H1 (cell line): ENCODE measurements around the gene UHMK1. TPM values are rescaled to one million over a fixed set of nuclear protein-coding genes. Genes with fewer than 3 reads are reported as not detected.

ENCODE experiments used
- CTCF ChIA-PET: fragments of 300-600 bp; sonication (Branson Sonifier 250); formaldehyde crosslinking; loops from one replicate; lab custom pipeline; 2021; ENCODE audit not compliant: partially characterized antibody; lab: Charles Lee
- POLR2A ChIA-PET: fragments of 300-600 bp; sonication (Branson Sonifier 250); formaldehyde crosslinking; loops from one replicate; lab custom pipeline; 2021; ENCODE audit warnings: inconsistent platforms; ENCODE audit not compliant: partially characterized antibody; lab: Charles Lee
- DNase-seq, 2 experiments: peaks; one replicate each; pipeline versions ENCODE4 v3.0.0 to v3.0.0-alpha.2; 2010 to 2022; ENCODE audit warnings: low spot score in 2 of 2, low read depth in 1 of 2, mixed read lengths in 1 of 2
- FAIRE-seq: peaks from 2 replicates; lab custom pipeline; 2011; peaks lifted over from hg19 to GRCh38; lab: Jason Lieb, UNC
- H2AFZ ChIP-seq: 2 replicates; pipeline ENCODE4 v1.8.1; 2012; ENCODE audit warnings: low read length, inconsistent platforms
- H2AK5ac ChIP-seq: 2 replicates; pipeline ENCODE4 v1.6.1; 2013; ENCODE audit warnings: low read depth, low read length
- H2BK120ac ChIP-seq: replicated peaks from 2 replicates; pipeline ENCODE3; 2013; ENCODE audit warnings: low read depth, low read length, inconsistent platforms
- H2BK12ac ChIP-seq: 2 replicates; pipeline ENCODE4 v1.6.1; 2013; ENCODE audit warnings: low read depth, low read length
- H2BK15ac ChIP-seq: 2 replicates; pipeline ENCODE4 v1.6.1; 2013; ENCODE audit warnings: low read length
- H2BK20ac ChIP-seq: 2 replicates; pipeline ENCODE4 v1.6.1; 2013; ENCODE audit warnings: low read length
- H2BK5ac ChIP-seq: 2 replicates; pipeline ENCODE4 v1.6.1; 2013; ENCODE audit warnings: low read depth, low read length
- H3K14ac ChIP-seq: 2 replicates; pipeline ENCODE4 v1.6.1; 2013; ENCODE audit warnings: inconsistent platforms; ENCODE audit not compliant: insufficient read length
- H3K18ac ChIP-seq: 2 replicates; pipeline ENCODE4 v1.6.1; 2013; ENCODE audit warnings: low read length; ENCODE audit errors: extremely low read depth
- H3K23ac ChIP-seq: 2 replicates; pipeline ENCODE4 v1.6.1; 2013; ENCODE audit warnings: inconsistent platforms; ENCODE audit not compliant: insufficient read length
- H3K23me2 ChIP-seq: 2 replicates; pipeline ENCODE4 v1.6.1; 2013; ENCODE audit warnings: low read depth, low read length
- H3K27ac ChIP-seq: 2 replicates; pipeline ENCODE4 v1.6.1; 2011; ENCODE audit warnings: low read depth, low read length, inconsistent platforms
- H3K27me3 ChIP-seq, 4 experiments: replicated peaks in 1 of 4; 1 replicate in 1 of 4; 2 replicates in 3 of 4; pipeline versions ENCODE4 v1.6.1 to v1.8.1; 2011 to 2013; ENCODE audit warnings: low read length in 3 of 4, mild to moderate bottlenecking in 3 of 4, inconsistent platforms in 2 of 4, mixed read lengths in 2 of 4, moderate library complexity in 1 of 4; ENCODE audit not compliant: control insufficient read depth in 3 of 4, insufficient read depth in 3 of 4; ENCODE audit errors: extremely low read depth in 1 of 4
- H3K36me3 ChIP-seq, 4 experiments: 2 replicates each; pipeline versions ENCODE4 v1.6.1 to v1.8.1; 2011 to 2013; ENCODE audit warnings: mild to moderate bottlenecking in 4 of 4, low read length in 3 of 4, moderate library complexity in 2 of 4, control low read depth in 1 of 4, inconsistent platforms in 1 of 4; ENCODE audit not compliant: insufficient read depth in 4 of 4, control insufficient read depth in 2 of 4
- H3K4ac ChIP-seq: replicated peaks from 2 replicates; pipeline ENCODE3; 2013; ENCODE audit warnings: low read length, low read depth, mixed read lengths, inconsistent platforms; ENCODE audit not compliant: insufficient read length
- H3K4me1 ChIP-seq, 4 experiments: replicated peaks in 1 of 4; 1 replicate in 1 of 4; 2 replicates in 3 of 4; pipeline versions ENCODE4 v1.6.1 to v1.8.1; 2011 to 2013; ENCODE audit warnings: low read length in 3 of 4, inconsistent platforms in 2 of 4, mixed read lengths in 1 of 4; ENCODE audit not compliant: insufficient read depth in 4 of 4, control insufficient read depth in 3 of 4
- H3K4me2 ChIP-seq, 2 experiments: 2 replicates each; pipeline versions ENCODE4 v1.6.1 to v1.8.1; 2011 to 2013; ENCODE audit warnings: low read depth in 2 of 2, low read length in 2 of 2, control low read depth in 1 of 2, inconsistent platforms in 1 of 2, mild to moderate bottlenecking in 1 of 2; ENCODE audit not compliant: insufficient read depth in 1 of 2
- H3K4me3 ChIP-seq, 4 experiments: fragments of 200-600, 300-600 bp in 1 of 4; sonication (generic), shearing (Covaris generic), sonication (Bioruptor Twin) in 1 of 4; 2 replicates each; pipeline versions ENCODE4 v1.5.1 to v1.8.1; 2011 to 2016; ENCODE audit warnings: low read length in 4 of 4, low read depth in 3 of 4, control low read depth in 2 of 4, inconsistent platforms in 2 of 4, mild to moderate bottlenecking in 2 of 4, mixed read lengths in 1 of 4, moderate library complexity in 1 of 4; ENCODE audit not compliant: insufficient read depth in 2 of 4; ENCODE audit errors: extremely low read depth in 1 of 4
- H3K56ac ChIP-seq: replicated peaks from 2 replicates; pipeline ENCODE3; 2013; ENCODE audit warnings: low read depth, mild to moderate bottlenecking, mixed read lengths, low read length, inconsistent platforms; ENCODE audit not compliant: insufficient read length
- H3K79me1 ChIP-seq: 2 replicates; pipeline ENCODE4 v1.6.1; 2013; ENCODE audit warnings: low read depth, low read length, control low read depth
- H3K79me2 ChIP-seq, 2 experiments: 2 replicates each; pipeline versions ENCODE4 v1.6.1 to v1.8.1; 2012 to 2013; ENCODE audit warnings: low read length in 2 of 2, mild to moderate bottlenecking in 2 of 2, inconsistent platforms in 1 of 2; ENCODE audit not compliant: insufficient read depth in 2 of 2, control insufficient read depth in 1 of 2
- H3K9ac ChIP-seq, 4 experiments: replicated peaks in 1 of 4; 1 replicate in 1 of 4; 2 replicates in 3 of 4; pipeline versions ENCODE4 v1.6.1 to v1.8.1; 2011 to 2013; ENCODE audit warnings: low read depth in 3 of 4, low read length in 3 of 4, control low read depth in 2 of 4, mild to moderate bottlenecking in 2 of 4, moderate library complexity in 2 of 4, inconsistent platforms in 1 of 4; ENCODE audit errors: extremely low read depth in 1 of 4
- H3K9me3 ChIP-seq, 2 experiments: 2 replicates each; pipeline versions ENCODE4 v1.6.1 to v1.8.1; 2012 to 2013; ENCODE audit warnings: mild to moderate bottlenecking in 2 of 2, moderate library complexity in 2 of 2, control low read depth in 1 of 2, inconsistent platforms in 1 of 2, low read depth in 1 of 2, low read length in 1 of 2, mixed read lengths in 1 of 2; ENCODE audit not compliant: insufficient read depth in 2 of 2
- H4K20me1 ChIP-seq, 2 experiments: replicated peaks in 1 of 2; 2 replicates each; pipeline versions ENCODE3 to v1.8.1; 2011 to 2013; ENCODE audit warnings: inconsistent platforms in 2 of 2, low read length in 2 of 2, mild to moderate bottlenecking in 1 of 2; ENCODE audit not compliant: insufficient read depth in 2 of 2, control insufficient read depth in 1 of 2
- H4K5ac ChIP-seq: 2 replicates; pipeline ENCODE4 v1.6.1; 2013; ENCODE audit warnings: low read length, low read depth, mixed read lengths, inconsistent platforms; ENCODE audit not compliant: insufficient read length
- H4K8ac ChIP-seq: 2 replicates; pipeline ENCODE4 v1.8.0; 2013; ENCODE audit warnings: mild to moderate bottlenecking, moderate library complexity, low read length, inconsistent platforms; ENCODE audit not compliant: insufficient read depth; ENCODE audit errors: extremely low read depth
- H4K91ac ChIP-seq: replicated peaks from 2 replicates; pipeline ENCODE3; 2013; ENCODE audit warnings: low read length, mixed read lengths, inconsistent platforms; ENCODE audit not compliant: insufficient read length
- NANOG ChIP-seq: IDR thresholded peaks from 2 replicates; pipeline ENCODE4 v1.6.1; 2011; ENCODE audit warnings: low read length, low read depth, mild to moderate bottlenecking, inconsistent platforms; ENCODE audit not compliant: insufficient read depth, poor library complexity, severe bottlenecking
- RNF2 ChIP-seq: fragments of 200-900, 300-1000 bp; sonication (generic); IDR thresholded peaks from 2 replicates; pipeline ENCODE4 v1.7.1; 2016; ENCODE audit warnings: borderline replicate concordance, low read depth, mild to moderate bottlenecking, antibody characterized with exemption, low read length; ENCODE audit not compliant: poor library complexity, severe bottlenecking; ENCODE audit errors: missing control alignments
- YY1 ChIP-seq: IDR thresholded peaks from 2 replicates; pipeline ENCODE4 v1.6.1; 2011; ENCODE audit warnings: low read depth, mild to moderate bottlenecking, low read length
- WGBS, 2 experiments: shearing (Covaris generic) in 1 of 2; methylation state at CpG; one replicate each; pipeline versions ENCODE4 v1.1.6 to v1.1.7; 2013 to 2015; ENCODE audit warnings: low lambda C conversion rate in 2 of 2, mixed read lengths in 2 of 2, inconsistent platforms in 1 of 2, low coverage in 1 of 2, missing lambda C conversion rate in 1 of 2; ENCODE audit not compliant: insufficient replicate concordance in 2 of 2, insufficient coverage in 1 of 2, insufficient read length in 1 of 2; ENCODE audit errors: extremely low coverage in 1 of 2, missing lambda C conversion rate in 1 of 2; 5-methylcytosine and 5-hydroxymethylcytosine counted together
- polyA plus RNA-seq, 7 experiments: library from polyadenylated mRNA; depleted of rRNA in 3 of 7; stranded (reverse) in 5 of 7; unstranded in 2 of 7; fragments of >200 nt in 5 of 7; fragments of 200-250 nt in 2 of 7; gene quantifications; 1 replicate in 5 of 7; 2 replicates in 1 of 7; 4 replicates in 1 of 7; pipeline versions ENCODE4 v1.2.1 to v1.2.3, GENCODE V29; 2011 to 2013; ENCODE audit warnings: missing spikeins in 2 of 7, mixed read lengths in 2 of 7
- total RNA-seq: library from RNA; stranded (reverse); fragmentation: NEBNext Ultra II Directional; extraction: Animal tissue kit (Norgen Biotek cat#: 25700); gene quantifications from 2 replicates; pipeline ENCODE4 v1.2.1, GENCODE V29; 2021

The UHMK1 gene
- total and polyA plus RNA-seq, 2 of the 8 experiments (the other 6 are each of a cell fraction or from before 2014, with no cell fraction given): 4.6 to 16.1 TPM

DNA sequence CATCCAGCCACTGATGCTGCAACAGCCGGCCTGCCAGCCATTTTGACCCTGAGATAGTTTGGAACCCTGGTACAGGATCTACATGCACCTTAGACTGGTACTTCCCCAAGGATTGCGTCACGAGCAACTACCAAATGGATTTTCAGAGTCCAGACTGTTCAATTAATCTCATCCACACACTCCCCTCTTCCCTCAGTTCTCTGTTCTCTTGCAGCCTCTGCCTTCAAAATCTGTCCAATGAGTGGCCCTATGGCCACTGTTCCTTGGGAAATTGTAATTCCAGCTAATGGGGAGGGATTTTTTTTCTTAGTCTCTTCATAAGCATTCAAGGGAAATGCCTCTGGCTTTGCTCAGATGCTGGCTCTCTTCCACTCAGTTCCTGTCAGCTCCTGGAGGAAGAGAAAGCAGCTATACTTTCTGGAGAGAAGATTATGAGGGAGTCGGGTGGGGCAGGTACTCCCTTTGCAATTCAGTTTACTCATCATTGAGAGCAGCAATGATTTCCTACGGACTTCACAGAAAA lies 44.1 kb downstream of the UHMK1 start:
- WGBS, 2 experiments: 64% methylated on average over 5 of the region's 5 CpGs; no CpG with 5 or more reads in 1 of the 2 experiments
- no peak overlapping the region for H2AFZ ChIP-seq

More for the DNA sequence above, 44.1 kb downstream of the UHMK1 start:
- Histone ChIP-seq H3K9me3 (0 out of 4 replicates have a peak, but pooled peaks cover 0 to 3% of the 10 kb centered on the region in 2 experiments), H2BK20ac (no peak overlapping the region), H3K4ac (no peak overlapping the region), H3K27ac (no peak overlapping the region), H2BK120ac (no peak overlapping the region), H4K5ac (no peak overlapping the region), H3K18ac (no peak overlapping the region), H3K79me2 (no peaks in the 10 kb centered on the region), H3K9ac (no peak overlapping the region), H2BK5ac (no peak overlapping the region), H3K56ac (no peak overlapping the region), H3K36me3 (no peaks in the 10 kb centered on the region), H3K4me1 (no peaks in the 10 kb centered on the region), H3K79me1 (no peaks in the 10 kb centered on the region), H3K23ac (no peak overlapping the region), H2BK12ac (no peak overlapping the region), H4K8ac (no peak overlapping the region), H2BK15ac (no peak overlapping the region), H3K4me2 (no peak overlapping the region), H4K20me1 (no peaks in the 10 kb centered on the region), H3K4me3 (no peak overlapping the region), H2AK5ac (no peak overlapping the region), H4K91ac (no peak overlapping the region), H3K27me3 (no peaks in the 10 kb centered on the region), H3K14ac (no peak overlapping the region), H3K23me2 (no peaks in the 10 kb centered on the region)
- TF ChIP-seq YY1 (no peak), RNF2 (no peak), NANOG (no peak)
- FAIRE-seq (no peak), DNase-seq (no peak)
- CTCF ChIA-PET: no interaction called here
- POLR2A ChIA-PET: no interaction called here
